K562 (cell line): ENCODE results near the gene CYP46A1. TPM values are rescaled to one million over a fixed set of nuclear protein-coding genes. Genes with fewer than 3 reads are reported as not detected.
A peak's percentile ranks its signal among the peaks of the same experiment; 100 is the strongest.

Experiments used
- BHLHE40 ChIP-seq: IDR thresholded peaks from 2 replicates; pipeline ENCODE4 v1.6.1; 2011; ENCODE audit warnings: low read length, improper control_type of control experiment
- BMI1 ChIP-seq: fragments of 150-350 bp; IDR thresholded peaks from 2 replicates; pipeline ENCODE4 v1.6.1; 2014; ENCODE audit warnings: low read length
- CBX3 ChIP-seq, 2 experiments: IDR thresholded peaks; 1 replicate in 1 of 2; 2 replicates in 1 of 2; pipeline ENCODE4 v1.6.1; 2012; ENCODE audit warnings: inconsistent platforms in 2 of 2, low read length in 2 of 2, borderline replicate concordance in 1 of 2, control low read depth in 1 of 2
- ELF4 ChIP-seq: fragments of 450-650 bp; formaldehyde crosslinking; IDR thresholded peaks from 2 replicates; pipeline ENCODE4 v1.4.0; 2022; ENCODE audit warnings: missing genetic modification characterization
- FOXJ3 ChIP-seq: sonication (generic); formaldehyde crosslinking; IDR thresholded peaks from 2 replicates; pipeline ENCODE4 v1.4.0; 2020; ENCODE audit warnings: mild to moderate bottlenecking, missing genetic modification reagents
- FOXK2 ChIP-seq, 2 experiments: fragments of 450-650 bp; IDR thresholded peaks in 1 of 2; conservative IDR thresholded peaks in 1 of 2; 2 replicates each; pipeline ENCODE4 v1.6.1; 2016; ENCODE audit warnings: low read depth in 2 of 2, mild to moderate bottlenecking in 1 of 2
- GABPB2 ChIP-seq: fragments of 250-450 bp; sonication (Bioruptor Pico); conservative IDR thresholded peaks from 2 replicates; pipeline ENCODE4 v1.5.1; 2021; ENCODE audit warnings: mild to moderate bottlenecking
- HNRNPUL1 ChIP-seq: fragments of 200-400 bp; formaldehyde crosslinking; IDR thresholded peaks from 2 replicates; pipeline ENCODE4 v1.6.1; 2017; ENCODE audit warnings: low read length
- JUND ChIP-seq, 2 experiments: IDR thresholded peaks; 2 replicates in 1 of 2; 3 replicates in 1 of 2; pipeline ENCODE4 v1.6.1; 2011; ENCODE audit warnings: borderline replicate concordance in 2 of 2, low read depth in 2 of 2, low read length in 2 of 2, improper control_type of control experiment in 1 of 2, missing biosample characterization in 1 of 2, missing genetic modification characterization in 1 of 2, missing genetic modification reagents in 1 of 2
- NFXL1 ChIP-seq: fragments of 450-650 bp; formaldehyde crosslinking; IDR thresholded peaks from 2 replicates; pipeline ENCODE4 v1.4.0; 2021; ENCODE audit warnings: mild to moderate bottlenecking
- NR4A1 ChIP-seq, 2 experiments: fragments of 250-450 bp in 1 of 2; fragments of 450-650 bp in 1 of 2; sonication (Bioruptor Pico) in 1 of 2; IDR thresholded peaks; 2 replicates each; pipeline versions ENCODE4 v1.4.0 to v1.6.1; 2016 to 2020; ENCODE audit warnings: mild to moderate bottlenecking in 2 of 2, missing compliant biosample characterization in 1 of 2, missing genetic modification characterization in 1 of 2, moderate library complexity in 1 of 2
- PCBP1 ChIP-seq: fragments of 200-400 bp; formaldehyde crosslinking; IDR thresholded peaks from 2 replicates; pipeline ENCODE4 v1.6.1; 2018; ENCODE audit warnings: mild to moderate bottlenecking, low read depth, low read length; ENCODE audit not compliant: poor library complexity, severe bottlenecking
- SIN3A ChIP-seq, 2 experiments: fragments of 150-350 bp in 1 of 2; IDR thresholded peaks; 2 replicates each; pipeline ENCODE4 v1.6.1; 2011 to 2016; ENCODE audit warnings: borderline replicate concordance in 2 of 2, low read depth in 2 of 2, low read length in 2 of 2, mild to moderate bottlenecking in 2 of 2, moderate library complexity in 2 of 2; ENCODE audit not compliant: control insufficient read depth in 1 of 2
- SMAD4 ChIP-seq: fragments of 250-450 bp; sonication (Bioruptor Pico); conservative IDR thresholded peaks from 2 replicates; pipeline ENCODE4 v1.8.0; 2021; ENCODE audit warnings: inconsistent platforms, mild to moderate bottlenecking, moderate library complexity
- SMARCA5 ChIP-seq: fragments of 450-650 bp; IDR thresholded peaks from 2 replicates; pipeline ENCODE4 v1.6.1; 2016
- ZNF23 ChIP-seq: fragments of 250-450 bp; sonication (Bioruptor Pico); IDR thresholded peaks from 2 replicates; pipeline ENCODE4 v1.4.0; 2020; ENCODE audit warnings: mild to moderate bottlenecking
- polyA plus RNA-seq, 8 experiments: library from polyadenylated mRNA; depleted of rRNA in 4 of 8; stranded (reverse) in 5 of 8; unstranded in 3 of 8; fragments of >200 nt; fragmentation: Nextera tagmentation in 2 of 8; fragmentation: Illumina TruSeq in 1 of 8; extraction: Ambion mirVana in 2 of 8; extraction: Trizol in 1 of 8; gene quantifications; 2 replicates each; pipeline versions ENCODE4 v1.2.1 to v1.2.3, GENCODE V29; 2011 to 2014; ENCODE audit warnings: inconsistent platforms in 1 of 8, missing spikeins in 1 of 8
- total RNA-seq, 7 experiments: library from RNA; depleted of rRNA in 6 of 7; stranded (reverse); fragments of >200 nt in 6 of 7; fragmentation: Illumina TruSeq in 2 of 7; extraction: Trizol in 2 of 7; gene quantifications; 2 replicates each; pipeline versions ENCODE4 v1.2.1 to v1.2.3, GENCODE V29; 2011 to 2021; ENCODE audit warnings: low replicate concordance in 1 of 7
- TF ChIP-seq, protein P1 (sequence below): sonication (generic); formaldehyde crosslinking; IDR thresholded peaks from 2 replicates; pipeline ENCODE4 v1.8.0; 2022; ENCODE audit warnings: missing genetic modification reagents, mild to moderate bottlenecking, moderate library complexity, borderline replicate concordance
- TF ChIP-seq, protein P2 (sequence below): fragments of 200-400 bp; formaldehyde crosslinking; IDR thresholded peaks from 2 replicates; pipeline ENCODE4 v1.6.1; 2017; ENCODE audit warnings: mild to moderate bottlenecking, low read depth, low read length, moderate library complexity
- TF ChIP-seq, protein P3 (sequence below): fragments of 250-450 bp; sonication (Bioruptor Pico); IDR thresholded peaks from 2 replicates; pipeline ENCODE4 v1.5.0; 2020; ENCODE audit warnings: mild to moderate bottlenecking
- TF ChIP-seq, protein P4 (sequence below): fragments of 250-450 bp; sonication (Bioruptor Pico); IDR thresholded peaks from 2 replicates; pipeline ENCODE4 v1.8.0; 2022; ENCODE audit warnings: inconsistent platforms

The CYP46A1 gene
- total and polyA plus RNA-seq, 9 of the 15 experiments (the other 6 are each of a cell fraction or from before 2014, with no cell fraction given): not detected

DNA sequence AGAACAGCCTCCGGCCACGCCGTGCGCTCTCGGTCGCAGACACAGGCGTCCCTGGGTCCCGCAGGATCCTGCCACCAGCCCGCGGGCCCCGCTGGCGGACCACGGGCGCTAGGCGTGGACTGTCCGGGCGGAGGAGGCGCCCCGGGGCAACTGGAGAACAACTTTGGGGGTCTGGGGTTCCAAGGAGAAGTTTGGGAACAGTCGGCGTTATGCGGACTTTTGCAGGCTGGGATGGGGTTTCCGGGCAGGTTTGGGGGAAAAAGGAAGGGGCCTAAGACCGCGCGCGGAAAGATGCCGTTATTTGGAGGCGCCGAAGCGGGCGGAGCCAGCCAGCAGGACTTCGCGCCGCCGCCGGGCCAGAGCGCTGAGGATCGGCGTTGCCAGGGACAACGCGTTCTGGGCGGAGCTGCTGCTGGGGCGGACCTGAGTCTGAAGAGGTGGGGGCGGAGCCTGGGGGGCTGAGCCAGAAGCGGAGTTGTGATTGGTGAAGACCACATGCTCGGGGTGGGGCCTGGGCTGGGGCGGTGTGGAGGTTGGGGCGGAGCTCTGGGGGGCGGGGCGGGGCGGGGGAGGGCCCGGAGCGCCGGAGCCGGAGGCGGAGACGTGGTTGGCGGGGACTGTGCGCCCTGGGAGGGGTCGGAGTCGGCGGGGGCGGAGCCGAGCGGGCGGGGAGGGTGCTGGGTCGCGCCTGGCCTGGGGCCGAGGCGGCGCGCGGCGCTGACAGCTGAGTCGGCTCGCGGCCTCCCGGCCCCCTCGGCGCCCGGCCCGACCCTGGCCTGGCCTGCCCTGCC, at the start of gene CYP46A1 (continued):
- peak; percentile 72; the same call in 1 of the 2 replicates for TF ChIP-seq BMI1
- TF ChIP-seq NR4A1 (CRISPR knock-in tag; IDR thresholded peaks at IDR 0.05): no peak
- TF ChIP-seq NR4A1 (tag; IDR thresholded peaks at IDR 0.05): no peak
- TF ChIP-seq FOXJ3 (CRISPR knock-in tag): no peak
- TF ChIP-seq BHLHE40: no peak
- TF ChIP-seq, protein P1, sequence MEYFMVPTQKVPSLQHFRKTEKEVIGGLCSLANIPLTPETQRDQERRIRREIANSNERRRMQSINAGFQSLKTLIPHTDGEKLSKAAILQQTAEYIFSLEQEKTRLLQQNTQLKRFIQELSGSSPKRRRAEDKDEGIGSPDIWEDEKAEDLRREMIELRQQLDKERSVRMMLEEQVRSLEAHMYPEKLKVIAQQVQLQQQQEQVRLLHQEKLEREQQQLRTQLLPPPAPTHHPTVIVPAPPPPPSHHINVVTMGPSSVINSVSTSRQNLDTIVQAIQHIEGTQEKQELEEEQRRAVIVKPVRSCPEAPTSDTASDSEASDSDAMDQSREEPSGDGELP: peak; percentile 63; the same call in 1 of the 2 replicates
- TF ChIP-seq ELF4 (CRISPR knock-in tag): no peak
- TF ChIP-seq ZNF23: no peak
- no peak for TF ChIP-seq HNRNPUL1
- no peak; the same call in 1 of the 2 replicates for TF ChIP-seq SMAD4
- no peak for TF ChIP-seq GABPB2 (CRISPR knock-in tag)
- TF ChIP-seq JUND (IDR thresholded peaks at IDR 0.05; ENCODE audit: borderline replicate concordance, low read depth, low read length): 0 out of 2 replicates have a peak, but pooled peaks have one; percentile 10
- TF ChIP-seq JUND (tag; IDR thresholded peaks at IDR 0.05; ENCODE audit: borderline replicate concordance, low read depth, low read length): no peak
- TF ChIP-seq SMARCA5: no peak
- TF ChIP-seq, protein P2, sequence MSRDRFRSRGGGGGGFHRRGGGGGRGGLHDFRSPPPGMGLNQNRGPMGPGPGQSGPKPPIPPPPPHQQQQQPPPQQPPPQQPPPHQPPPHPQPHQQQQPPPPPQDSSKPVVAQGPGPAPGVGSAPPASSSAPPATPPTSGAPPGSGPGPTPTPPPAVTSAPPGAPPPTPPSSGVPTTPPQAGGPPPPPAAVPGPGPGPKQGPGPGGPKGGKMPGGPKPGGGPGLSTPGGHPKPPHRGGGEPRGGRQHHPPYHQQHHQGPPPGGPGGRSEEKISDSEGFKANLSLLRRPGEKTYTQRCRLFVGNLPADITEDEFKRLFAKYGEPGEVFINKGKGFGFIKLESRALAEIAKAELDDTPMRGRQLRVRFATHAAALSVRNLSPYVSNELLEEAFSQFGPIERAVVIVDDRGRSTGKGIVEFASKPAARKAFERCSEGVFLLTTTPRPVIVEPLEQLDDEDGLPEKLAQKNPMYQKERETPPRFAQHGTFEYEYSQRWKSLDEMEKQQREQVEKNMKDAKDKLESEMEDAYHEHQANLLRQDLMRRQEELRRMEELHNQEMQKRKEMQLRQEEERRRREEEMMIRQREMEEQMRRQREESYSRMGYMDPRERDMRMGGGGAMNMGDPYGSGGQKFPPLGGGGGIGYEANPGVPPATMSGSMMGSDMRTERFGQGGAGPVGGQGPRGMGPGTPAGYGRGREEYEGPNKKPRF: no peak
- no peak for TF ChIP-seq PCBP1
- TF ChIP-seq SIN3A (IDR thresholded peaks at IDR 0.05; ENCODE audit: borderline replicate concordance in 2 of 2, control insufficient read depth in 1 of 2, low read depth in 2 of 2, low read length in 2 of 2): peak in 1 of 2 experiments; percentile 68; a peak in 1 of 4 replicates
- no peak for TF ChIP-seq NFXL1
- TF ChIP-seq, protein P3, sequence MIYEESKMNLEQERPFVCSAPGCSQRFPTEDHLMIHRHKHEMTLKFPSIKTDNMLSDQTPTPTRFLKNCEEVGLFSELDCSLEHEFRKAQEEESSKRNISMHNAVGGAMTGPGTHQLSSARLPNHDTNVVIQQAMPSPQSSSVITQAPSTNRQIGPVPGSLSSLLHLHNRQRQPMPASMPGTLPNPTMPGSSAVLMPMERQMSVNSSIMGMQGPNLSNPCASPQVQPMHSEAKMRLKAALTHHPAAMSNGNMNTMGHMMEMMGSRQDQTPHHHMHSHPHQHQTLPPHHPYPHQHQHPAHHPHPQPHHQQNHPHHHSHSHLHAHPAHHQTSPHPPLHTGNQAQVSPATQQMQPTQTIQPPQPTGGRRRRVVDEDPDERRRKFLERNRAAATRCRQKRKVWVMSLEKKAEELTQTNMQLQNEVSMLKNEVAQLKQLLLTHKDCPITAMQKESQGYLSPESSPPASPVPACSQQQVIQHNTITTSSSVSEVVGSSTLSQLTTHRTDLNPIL (CRISPR knock-in tag): no peak
- TF ChIP-seq FOXK2 (conservative IDR thresholded peaks at IDR 0.05 in 1 of 2, IDR thresholded peaks at IDR 0.05 in 1 of 2; ENCODE audit: low read depth in 2 of 2): peak in 1 of 2 experiments; percentile 45; a peak in 1 of 4 replicates
- no peak for TF ChIP-seq CBX3 (IDR thresholded peaks at IDR 0.05; ENCODE audit: borderline replicate concordance in 1 of 2, low read length in 2 of 2)
- TF ChIP-seq, protein P4, sequence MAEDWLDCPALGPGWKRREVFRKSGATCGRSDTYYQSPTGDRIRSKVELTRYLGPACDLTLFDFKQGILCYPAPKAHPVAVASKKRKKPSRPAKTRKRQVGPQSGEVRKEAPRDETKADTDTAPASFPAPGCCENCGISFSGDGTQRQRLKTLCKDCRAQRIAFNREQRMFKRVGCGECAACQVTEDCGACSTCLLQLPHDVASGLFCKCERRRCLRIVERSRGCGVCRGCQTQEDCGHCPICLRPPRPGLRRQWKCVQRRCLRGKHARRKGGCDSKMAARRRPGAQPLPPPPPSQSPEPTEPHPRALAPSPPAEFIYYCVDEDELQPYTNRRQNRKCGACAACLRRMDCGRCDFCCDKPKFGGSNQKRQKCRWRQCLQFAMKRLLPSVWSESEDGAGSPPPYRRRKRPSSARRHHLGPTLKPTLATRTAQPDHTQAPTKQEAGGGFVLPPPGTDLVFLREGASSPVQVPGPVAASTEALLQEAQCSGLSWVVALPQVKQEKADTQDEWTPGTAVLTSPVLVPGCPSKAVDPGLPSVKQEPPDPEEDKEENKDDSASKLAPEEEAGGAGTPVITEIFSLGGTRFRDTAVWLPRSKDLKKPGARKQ: no peak
